Heart right ventricle (tissue), 16 donors: ENCODE data around the gene STMND1. TPM values are rescaled to one million over a fixed set of nuclear protein-coding genes. Genes with fewer than 3 reads are reported as not detected.

Experiments used
- ATAC-seq, 8 donors: fragments of 200-7000 bp; cut with Tn5 transposase; one replicate each; pipeline ENCODE4 v1.9.1; 2020; ENCODE audit warnings: mild to moderate bottlenecking in 8 of 8, moderate library complexity in 8 of 8, moderate number of reproducible peaks in 1 of 8
- DNase-seq, 2 donors: peaks; one replicate each; pipeline ENCODE4 v3.0.0-alpha.2; 2020
- H3K27ac ChIP-seq, 10 donors: fragments of 200-600 bp; sonication (generic) in 2 of 10; one replicate each; pipeline versions ENCODE4 v1.5.0 to v1.8.0; 2020 to 2022; ENCODE audit warnings: mild to moderate bottlenecking in 3 of 10
- H3K27me3 ChIP-seq, 7 donors: fragments of 200-600 bp; one replicate each; pipeline ENCODE4 v1.8.0; 2021 to 2022; ENCODE audit warnings: mild to moderate bottlenecking in 2 of 7
- H3K36me3 ChIP-seq, 9 donors: fragments of 200-600 bp; sonication (generic) in 1 of 9; one replicate each; pipeline versions ENCODE4 v1.5.0 to v1.8.0; 2020 to 2022; ENCODE audit warnings: mild to moderate bottlenecking in 2 of 9
- H3K4me1 ChIP-seq, 9 donors: fragments of 200-600 bp; sonication (generic) in 1 of 9; one replicate each; pipeline versions ENCODE4 v1.5.0 to v1.8.0; 2020 to 2022; ENCODE audit warnings: mild to moderate bottlenecking in 4 of 9
- H3K4me3 ChIP-seq, 10 donors: fragments of 200-600 bp; sonication (generic) in 2 of 10; one replicate each; pipeline versions ENCODE4 v1.5.0 to v1.8.0; 2020 to 2022; ENCODE audit warnings: mild to moderate bottlenecking in 7 of 10, moderate library complexity in 2 of 10
- H3K9me3 ChIP-seq, 11 donors: fragments of 200-600 bp in 10 of 11; sonication (generic) in 2 of 11; one replicate each; pipeline versions ENCODE4 v1.5.0 to v1.8.0; 2013 to 2022; ENCODE audit warnings: mild to moderate bottlenecking in 2 of 11, control low read depth in 1 of 11, moderate library complexity in 1 of 11
- CTCF ChIP-seq, 9 donors: fragments of 200-600 bp; sonication (generic) in 2 of 9; IDR thresholded peaks; one replicate each; pipeline versions ENCODE4 v1.5.0 to v1.8.0; 2021 to 2022; ENCODE audit warnings: antibody characterized with exemption in 9 of 9, mild to moderate bottlenecking in 5 of 9, moderate library complexity in 1 of 9
- WGBS, 2 donors: extraction: QIAGEN DNeasy Blood & Tissue Kit; methylation state at CpG; one replicate each; pipeline ENCODE4 v1.1.7; 2013; ENCODE audit warnings: inconsistent platforms in 1 of 2; 5-methylcytosine and 5-hydroxymethylcytosine counted together
- intact Hi-C, 10 donors: fragments of 100-400 bp; cut with DNase I; formaldehyde crosslinking; loops; one replicate each; pipeline versions ENCODE4 v1.11.1 to v1.14.2; 2022
- polyA plus RNA-seq, 2 donors: library from polyadenylated mRNA; stranded (reverse); fragments of 200-250 nt; gene quantifications; one replicate each; pipeline ENCODE4 v1.2.3, GENCODE V29; 2013
- total RNA-seq, 10 donors: library from RNA; stranded (reverse); fragmentation: NEBNext Ultra II Directional in 3 of 10; extraction: Animal tissue kit (Norgen Biotek cat#: 25700) in 3 of 10; gene quantifications; one replicate each; pipeline versions ENCODE4 v1.2.1 to v1.2.4, GENCODE V29; 2021 to 2023
- donor health status: Arrhythmogenic right ventricular cardiomyopathy.
- donor health status: ischemic (EF 13 %, LVEDD 7.1; RV severe dilation, severe dysfunction).
- donor health status: healthy with polysubstance abuse.
- donor health status: DM: no; HTN: yes; CAD: no.
- donor health status: DM: no; HTN: no; CAD: no.
- donor health status: ischemic (EF 25% LVEDD 6.9; RV normal size, moderate dysfunction).
- donor health status: ischemic (EF 25% LVEDD 5.7; RV mildly dilated, moderate dysfunction).
- donor health status: healthy.
- donor health status: DM: yes; HTN: yes; CAD: no.
- donor health status: Ischemic cardiomyopathy.
- donor health status: ischemic (EF 35%, LVEDD 5.7; RV mildly dilated, moderate dysfunction).
- donor health status: nonischemic (EF 11% LVEDD 7.7; RV severe dilation, severe dysfunction).
- donor health status: DM: yes; HTN: yes; CAD: no.
- donor health status: PGD.
- donor health status: ischemic (EF 29% LVEDD 5.4; RV normal size, mild dysfunction).
- donor health status: nonischemic (EF 23%, LVEDD 6.1; RV moderate dilation, normal function).

The STMND1 gene
- total and polyA plus RNA-seq, 12 donors = not detected

GRCh38 chr6:17059022-17059421, 42.8 kb upstream of the STMND1 start:
- ATAC-seq = peak in 5 of 8 donors; percentile 67 to 95 (median 81)
- TF ChIP-seq CTCF (IDR thresholded peaks at IDR 0.05) = no peak
- Histone ChIP-seq H3K27me3 (no peaks in the 10 kb centered on the region), H3K27ac (no peak overlapping the region), H3K4me1 (peaks cover 0 to 12% (median 5%) of the 10 kb centered on the region in 9 donors), H3K4me3 (no peak overlapping the region), H3K9me3 (no peaks in the 10 kb centered on the region), H3K36me3 (no peaks in the 10 kb centered on the region)
- peak in 1 of 2 donors; percentile 11 for DNase-seq
- WGBS, 2 donors = 44 to 49% methylated on average over 7 of the region's 7 CpGs
- intact Hi-C loops = no loop called here

GRCh38 chr6:17059850-17060249, 42.0 kb upstream of the STMND1 start:
- H3K27me3 ChIP-seq = no peaks in the 10 kb centered on the region
- no peaks in the 10 kb centered on the region for H3K9me3 ChIP-seq
- ATAC-seq (no peak), DNase-seq (no peak)
- intact Hi-C loops = no loop called here
- H3K27ac ChIP-seq = no peak overlapping the region
- no peaks in the 10 kb centered on the region for H3K36me3 ChIP-seq
- no peak for TF ChIP-seq CTCF (IDR thresholded peaks at IDR 0.05)
- WGBS, 2 donors = 76 to 79% methylated on average over 3 of the region's 3 CpGs
- H3K4me3 ChIP-seq = no peak overlapping the region
- peaks cover 0 to 12% (median 5%) of the 10 kb centered on the region in 9 donors for H3K4me1 ChIP-seq

GRCh38 chr6:17061097-17061496, 40.8 kb upstream of the STMND1 start:
- 92% methylated on average over 2 of the region's 2 CpGs for WGBS, 2 donors
- H3K4me1 ChIP-seq = peaks cover 0 to 12% (median 5%) of the 10 kb centered on the region in 9 donors
- intact Hi-C loops = no loop called here
- no peaks in the 10 kb centered on the region for H3K36me3 ChIP-seq
- no peak overlapping the region for H3K4me3 ChIP-seq
- no peak overlapping the region for H3K27ac ChIP-seq
- DNase-seq (no peak), ATAC-seq (no peak)
- H3K27me3 ChIP-seq = no peaks in the 10 kb centered on the region
- no peaks in the 10 kb centered on the region for H3K9me3 ChIP-seq
- no peak for TF ChIP-seq CTCF (IDR thresholded peaks at IDR 0.05)

GRCh38 chr6:17062871-17063440, 38.9 kb upstream of the STMND1 start:
- Histone ChIP-seq H3K27ac (no peak overlapping the region), H3K27me3 (no peaks in the 10 kb centered on the region), H3K9me3 (no peaks in the 10 kb centered on the region), H3K36me3 (no peaks in the 10 kb centered on the region), H3K4me1 (peaks cover 0 to 12% (median 5%) of the 10 kb centered on the region in 9 donors), H3K4me3 (no peak overlapping the region)
- no peak for DNase-seq
- TF ChIP-seq CTCF (IDR thresholded peaks at IDR 0.05) = no peak
- no peak for ATAC-seq
- intact Hi-C loops = no loop called here
